GM06990 (cell line): ENCODE data around the gene ITGA6.

Experiments
- DNase-seq: peaks from one replicate; pipeline ENCODE4 v3.0.0-alpha.2; 2011; ENCODE audit not compliant: insufficient read length; ENCODE audit errors: extremely low read depth
- H3K27me3 ChIP-seq: replicated peaks from 2 replicates; pipeline ENCODE4 v1.6.0; 2011; ENCODE audit warnings: low read length; ENCODE audit not compliant: control insufficient read depth, insufficient read depth
- H3K36me3 ChIP-seq: 2 replicates; pipeline ENCODE4 v1.5.1; 2011; ENCODE audit warnings: low read length; ENCODE audit not compliant: control insufficient read depth, insufficient read depth
- H3K4me3 ChIP-seq: replicated peaks from 2 replicates; pipeline ENCODE4 v1.5.1; 2011; ENCODE audit warnings: low read depth, mild to moderate bottlenecking, control low read depth, low read length
- CTCF ChIP-seq: IDR thresholded peaks from 2 replicates; pipeline ENCODE4 v1.5.1; 2011; ENCODE audit warnings: low read length, control low read depth, mild to moderate bottlenecking, inconsistent platforms; ENCODE audit not compliant: insufficient read depth, poor library complexity, severe bottlenecking

Gene ITGA6

GRCh38 chr2:172440795-172441194 lies 13.4 kb downstream of the ITGA6 start:
- Histone ChIP-seq H3K36me3 (no peaks in the 10 kb centered on the region), H3K27me3 (no peaks in the 10 kb centered on the region; the same call in 1 of the 2 replicates), H3K4me3 (no peak overlapping the region)
- no peak for TF ChIP-seq CTCF
- no peak for DNase-seq

GRCh38 chr2:172442072-172442895 lies 14.9 kb downstream of the ITGA6 start:
- H3K4me3 ChIP-seq: no peak overlapping the region
- H3K27me3 ChIP-seq: no peaks in the 10 kb centered on the region; the same call in 1 of the 2 replicates
- DNase-seq: no peak
- H3K36me3 ChIP-seq: no peaks in the 10 kb centered on the region
- no peak for TF ChIP-seq CTCF

- DNase-seq: no peak
- H3K27me3 ChIP-seq: no peaks in the 10 kb centered on the region; the same call in 1 of the 2 replicates
- H3K4me3 ChIP-seq: no peak overlapping the region
- TF ChIP-seq CTCF: no peak
- H3K36me3 ChIP-seq: no peaks in the 10 kb centered on the region
Measured at GRCh38 chr2:172445851-172446250, 18.5 kb downstream of the ITGA6 start.

- TF ChIP-seq CTCF: no peak
- DNase-seq: no peak
- Histone ChIP-seq H3K27me3 (no peaks in the 10 kb centered on the region; the same call in 1 of the 2 replicates), H3K4me3 (no peak overlapping the region), H3K36me3 (no peaks in the 10 kb centered on the region)
Measured at GRCh38 chr2:172446474-172447063, 19.2 kb downstream of the ITGA6 start.

GRCh38 chr2:172447811-172448493 lies 20.6 kb downstream of the ITGA6 start:
- Histone ChIP-seq H3K36me3 (no peaks in the 10 kb centered on the region), H3K27me3 (no peaks in the 10 kb centered on the region), H3K4me3 (no peak overlapping the region)
- no peak for DNase-seq
- TF ChIP-seq CTCF: no peak
